Breast epithelium (tissue), 4 donors: Measurements from ENCODE around the gene PARD3B. TPM values are rescaled to one million over a fixed set of nuclear protein-coding genes. Genes with fewer than 3 reads are reported as not detected.
"Not testable (repeated sequence)": the region's sequence is repeated elsewhere in the genome, so short reads cannot be mapped to it uniquely, and the experiment has no call there.

Experiments used
- DNase-seq, 2 donors: peaks; one replicate each; pipeline ENCODE4 v3.0.0-alpha.2; 2019; ENCODE audit warnings: low spot score in 2 of 2
- H3K27ac ChIP-seq, 2 donors: fragments of 200-600 bp; sonication (generic) in 1 of 2; one replicate each; pipeline ENCODE4 v1.5.1; 2016 to 2019; ENCODE audit warnings: mild to moderate bottlenecking in 1 of 2
- H3K27me3 ChIP-seq, 2 donors: fragments of 200-600 bp; sonication (generic) in 1 of 2; one replicate each; pipeline versions ENCODE4 v1.5.1 to v1.6.0; 2017 to 2019; ENCODE audit warnings: control low read depth in 1 of 2, mild to moderate bottlenecking in 1 of 2
- H3K36me3 ChIP-seq: fragments of 200-600 bp; one replicate; pipeline ENCODE4 v1.5.1; 2019
- H3K4me1 ChIP-seq, 2 donors: fragments of 200-600 bp; sonication (generic); one replicate each; pipeline ENCODE4 v1.5.1; 2016 to 2019; ENCODE audit warnings: control low read depth in 1 of 2
- H3K4me3 ChIP-seq, 3 donors: fragments of 200-600 bp; sonication (generic); 1 replicate in 2 of 3; 2 replicates in 1 of 3; pipeline ENCODE4 v1.5.1; 2016 to 2019; ENCODE audit warnings: mild to moderate bottlenecking in 3 of 3, moderate library complexity in 2 of 3
- H3K9me3 ChIP-seq, 2 donors: fragments of 200-600 bp; sonication (generic) in 1 of 2; one replicate each; pipeline ENCODE4 v1.5.1; 2016 to 2019; ENCODE audit warnings: control low read depth in 1 of 2
- CTCF ChIP-seq, 3 donors: fragments of 450-650 bp; IDR thresholded peaks; one replicate each; pipeline ENCODE4 v1.5.1; 2016 to 2017; ENCODE audit warnings: antibody characterized with exemption in 3 of 3, mild to moderate bottlenecking in 3 of 3, moderate library complexity in 3 of 3
- POLR2A ChIP-seq: fragments of 450-650 bp; IDR thresholded peaks from one replicate; pipeline ENCODE4 v1.6.1; 2016; ENCODE audit warnings: antibody characterized with exemption, mild to moderate bottlenecking, moderate library complexity
- POLR2AphosphoS5 ChIP-seq, 3 donors: sonication (generic); formaldehyde crosslinking; IDR thresholded peaks; one replicate each; pipeline ENCODE4 v1.6.1; 2017; ENCODE audit warnings: antibody characterized with exemption in 3 of 3
- intact Hi-C: fragments of 100-400 bp; cut with DNase I; formaldehyde crosslinking; loops from one replicate; pipeline ENCODE4 v1.15.1; 2023; ENCODE audit warnings: low total_unique reads
- total RNA-seq, 3 donors: library from RNA; depleted of rRNA; stranded (reverse); fragments of >200 nt; gene quantifications; one replicate each; pipeline ENCODE4 v1.1.0, GENCODE V29; 2016

PARD3B gene
- total RNA-seq, 3 donors from 2014 or later = 24.6 to 66.2 (median 25.9) TPM

- intact Hi-C loops = no loop called here
Measured at GRCh38 chr2:205216580-205216979, 671.3 kb downstream of the PARD3B start.

GRCh38 chr2:205217004-205217403 is 671.7 kb downstream of the PARD3B start:
- Histone ChIP-seq H3K4me1 (no peaks in the 10 kb centered on the region), H3K36me3 (no peaks in the 10 kb centered on the region), H3K27ac (no peak overlapping the region), H3K27me3 (no peaks in the 10 kb centered on the region), H3K4me3 (no peak overlapping the region), H3K9me3 (no peaks in the 10 kb centered on the region)
- DNase-seq = no peak
- TF ChIP-seq POLR2A (no peak), CTCF (IDR thresholded peaks at IDR 0.05) (no peak), POLR2AphosphoS5 (IDR thresholded peaks at IDR 0.05) (no peak)
- intact Hi-C loops = no loop called here

More at GRCh38 chr2:205216580-205216979, 671.3 kb downstream of the PARD3B start:
- Histone ChIP-seq H3K27ac (no peak overlapping the region), H3K27me3 (no peaks in the 10 kb centered on the region), H3K36me3 (no peaks in the 10 kb centered on the region), H3K4me1 (no peaks in the 10 kb centered on the region), H3K4me3 (no peak overlapping the region), H3K9me3 (no peaks in the 10 kb centered on the region)
- DNase-seq = no peak
- TF ChIP-seq POLR2AphosphoS5 (IDR thresholded peaks at IDR 0.05) (no peak), CTCF (IDR thresholded peaks at IDR 0.05) (no peak), POLR2A (no peak)

- intact Hi-C loops = no loop called here
- Histone ChIP-seq H3K27me3 (no peaks in the 10 kb centered on the region), H3K4me1 (no peaks in the 10 kb centered on the region), H3K36me3 (no peaks in the 10 kb centered on the region), H3K4me3 (no peak overlapping the region), H3K27ac (no peak overlapping the region), H3K9me3 (no peaks in the 10 kb centered on the region)
- no peak for DNase-seq
- TF ChIP-seq POLR2A (no peak), CTCF (IDR thresholded peaks at IDR 0.05) (no peak)
Measured at GRCh38 chr2:205218056-205218455, 672.8 kb downstream of the PARD3B start.

GRCh38 chr2:205218816-205219215 is 673.5 kb downstream of the PARD3B start:
- H3K27ac ChIP-seq, H3K4me1 ChIP-seq, H3K4me3 ChIP-seq, H3K27me3 ChIP-seq, DNase-seq, H3K36me3 ChIP-seq, H3K9me3 ChIP-seq, intact Hi-C loops: not testable (repeated sequence)

GRCh38 chr2:205220559-205220958 is 675.3 kb downstream of the PARD3B start:
- intact Hi-C loops = no loop called here
- no peaks in the 10 kb centered on the region for H3K36me3 ChIP-seq
- no peaks in the 10 kb centered on the region for H3K27me3 ChIP-seq
- H3K9me3 ChIP-seq = no peaks in the 10 kb centered on the region
- DNase-seq = no peak
- H3K27ac ChIP-seq = no peak overlapping the region
- H3K4me1 ChIP-seq = no peaks in the 10 kb centered on the region
- H3K4me3 ChIP-seq = no peak overlapping the region
- TF ChIP-seq POLR2A (no peak), POLR2AphosphoS5 (IDR thresholded peaks at IDR 0.05) (no peak), CTCF (IDR thresholded peaks at IDR 0.05) (no peak)

- Histone ChIP-seq H3K4me3 (no peak overlapping the region), H3K27ac (no peak overlapping the region)
Measured at GRCh38 chr2:205232086-205232485, 686.8 kb downstream of the PARD3B start.

More at GRCh38 chr2:205232086-205232485, 686.8 kb downstream of the PARD3B start:
- Histone ChIP-seq H3K9me3 (no peaks in the 10 kb centered on the region), H3K27me3 (no peaks in the 10 kb centered on the region), H3K36me3 (no peaks in the 10 kb centered on the region), H3K4me1 (no peaks in the 10 kb centered on the region)
- intact Hi-C loops = no loop called here
- TF ChIP-seq POLR2A (no peak), POLR2AphosphoS5 (IDR thresholded peaks at IDR 0.05) (no peak), CTCF (IDR thresholded peaks at IDR 0.05) (no peak)
- no peak for DNase-seq
